SU-DHL-6 (cell line): Measurements from ENCODE around the gene NOBOX.

Source experiments
- H2AFZ ChIP-seq: fragments of 200-600 bp; sonication (generic); 2 replicates; pipeline ENCODE4 v1.6.1; 2014; ENCODE audit warnings: low read depth, mild to moderate bottlenecking, moderate library complexity, mixed read lengths, antibody characterized with exemption, low read length; ENCODE audit not compliant: severe bottlenecking
- H3F3A ChIP-seq: fragments of 200-600 bp; shearing (Covaris generic); 2 replicates; pipeline ENCODE4 v1.6.0; 2016; ENCODE audit warnings: antibody characterized with exemption, mild to moderate bottlenecking; ENCODE audit not compliant: insufficient read depth
- H3K27ac ChIP-seq: fragments of 200-600 bp; sonication (generic); 2 replicates; pipeline ENCODE4 v1.5.1; 2016; ENCODE audit warnings: low read depth, mild to moderate bottlenecking, low read length, moderate library complexity, mixed read lengths
- H3K27me3 ChIP-seq: fragments of 200-600 bp; sonication (generic), shearing (Covaris generic); 2 replicates; pipeline ENCODE4 v1.6.0; 2014; ENCODE audit warnings: mild to moderate bottlenecking, low read length
- H3K36me3 ChIP-seq: fragments of 200-600 bp; sonication (generic); 2 replicates; pipeline ENCODE4 v1.6.1; 2014; ENCODE audit warnings: mild to moderate bottlenecking, low read length, mixed read lengths
- H3K4me2 ChIP-seq: fragments of 300-600, 200-600 bp; shearing (Covaris generic), sonication (generic); 2 replicates; pipeline ENCODE4 v1.6.0; 2014; ENCODE audit warnings: low read length, low read depth, mild to moderate bottlenecking; ENCODE audit not compliant: poor library complexity, severe bottlenecking
- H3K4me3 ChIP-seq: fragments of 200-600 bp; sonication (generic); 2 replicates; pipeline ENCODE4 v1.5.1; 2014; ENCODE audit warnings: antibody characterized with exemption, low read length, mild to moderate bottlenecking, mixed read lengths; ENCODE audit not compliant: insufficient read depth, poor library complexity, severe bottlenecking
- H3K79me2 ChIP-seq: fragments of 200-600 bp; sonication (generic); 2 replicates; pipeline ENCODE4 v1.6.1; 2014; ENCODE audit warnings: mild to moderate bottlenecking, low read length, moderate library complexity; ENCODE audit not compliant: insufficient read depth
- H3K9ac ChIP-seq: fragments of 200-600 bp; sonication (generic); 2 replicates; pipeline ENCODE4 v1.7.0; 2014; ENCODE audit warnings: mild to moderate bottlenecking, low read length
- H3K9me2 ChIP-seq: fragments of 200-600 bp; sonication (generic); replicated peaks from 2 replicates; pipeline ENCODE4 v1.6.1; 2014; ENCODE audit warnings: low read length; ENCODE audit not compliant: insufficient read depth
- H3K9me3 ChIP-seq: fragments of 200-600 bp; sonication (generic); 2 replicates; pipeline ENCODE4 v1.6.1; 2014; ENCODE audit warnings: low read length, mixed read lengths; ENCODE audit not compliant: insufficient read depth
- H4K20me1 ChIP-seq: fragments of 200-600 bp; sonication (generic); 2 replicates; pipeline ENCODE4 v1.6.1; 2014; ENCODE audit warnings: low read depth, mild to moderate bottlenecking, antibody characterized with exemption, low read length, moderate library complexity, mixed read lengths
- EZH2phosphoT487 ChIP-seq: fragments of 200-600 bp; sonication (generic), shearing (Covaris generic); conservative IDR thresholded peaks from 2 replicates; pipeline ENCODE4 v1.6.1; 2018; ENCODE audit warnings: mild to moderate bottlenecking, antibody characterized with exemption, low read length, moderate library complexity, mixed read lengths
- TF ChIP-seq, protein P1 (sequence below): fragments of 200-600 bp; sonication (generic); IDR thresholded peaks from one replicate; pipeline ENCODE4 v1.5.1; 2017; ENCODE audit warnings: antibody characterized with exemption, mild to moderate bottlenecking, low read length, moderate library complexity; ENCODE audit not compliant: insufficient read depth, poor library complexity, severe bottlenecking

NOBOX gene

DNA sequence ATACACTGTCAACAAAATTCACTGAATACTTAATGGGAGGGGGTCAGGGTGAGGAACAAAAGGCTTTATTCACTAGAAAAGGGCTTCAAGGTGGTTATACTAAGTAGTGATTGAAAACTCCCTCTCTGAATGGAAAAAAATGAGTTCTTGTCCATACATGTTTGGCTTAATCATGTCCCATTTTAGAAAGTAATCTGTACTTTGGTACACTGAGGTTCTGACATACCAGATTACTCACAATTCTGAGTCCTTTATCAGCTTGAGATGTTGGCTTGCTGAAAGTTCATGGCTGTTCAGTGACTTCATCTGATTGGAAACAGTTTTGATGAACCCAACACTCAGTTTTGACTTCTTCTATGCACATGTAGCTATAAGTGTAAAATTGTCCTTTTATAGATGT, 12.8 kb upstream of the NOBOX start:
- Histone ChIP-seq H3K4me3 (no peak overlapping the region), H3K9me2 (no peaks in the 10 kb centered on the region), H3K9me3 (no peaks in the 10 kb centered on the region), H2AFZ (no peak overlapping the region), H3K27ac (no peak overlapping the region), H3K9ac (no peak overlapping the region), H3K36me3 (no peaks in the 10 kb centered on the region), H4K20me1 (no peaks in the 10 kb centered on the region), H3K79me2 (no peaks in the 10 kb centered on the region), H3K27me3 (no peaks in the 10 kb centered on the region), H3K4me2 (no peak overlapping the region), H3F3A (no peaks in the 10 kb centered on the region)
- TF ChIP-seq EZH2phosphoT487: no peak
- TF ChIP-seq, protein P1, sequence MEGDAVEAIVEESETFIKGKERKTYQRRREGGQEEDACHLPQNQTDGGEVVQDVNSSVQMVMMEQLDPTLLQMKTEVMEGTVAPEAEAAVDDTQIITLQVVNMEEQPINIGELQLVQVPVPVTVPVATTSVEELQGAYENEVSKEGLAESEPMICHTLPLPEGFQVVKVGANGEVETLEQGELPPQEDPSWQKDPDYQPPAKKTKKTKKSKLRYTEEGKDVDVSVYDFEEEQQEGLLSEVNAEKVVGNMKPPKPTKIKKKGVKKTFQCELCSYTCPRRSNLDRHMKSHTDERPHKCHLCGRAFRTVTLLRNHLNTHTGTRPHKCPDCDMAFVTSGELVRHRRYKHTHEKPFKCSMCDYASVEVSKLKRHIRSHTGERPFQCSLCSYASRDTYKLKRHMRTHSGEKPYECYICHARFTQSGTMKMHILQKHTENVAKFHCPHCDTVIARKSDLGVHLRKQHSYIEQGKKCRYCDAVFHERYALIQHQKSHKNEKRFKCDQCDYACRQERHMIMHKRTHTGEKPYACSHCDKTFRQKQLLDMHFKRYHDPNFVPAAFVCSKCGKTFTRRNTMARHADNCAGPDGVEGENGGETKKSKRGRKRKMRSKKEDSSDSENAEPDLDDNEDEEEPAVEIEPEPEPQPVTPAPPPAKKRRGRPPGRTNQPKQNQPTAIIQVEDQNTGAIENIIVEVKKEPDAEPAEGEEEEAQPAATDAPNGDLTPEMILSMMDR: no peak

DNA sequence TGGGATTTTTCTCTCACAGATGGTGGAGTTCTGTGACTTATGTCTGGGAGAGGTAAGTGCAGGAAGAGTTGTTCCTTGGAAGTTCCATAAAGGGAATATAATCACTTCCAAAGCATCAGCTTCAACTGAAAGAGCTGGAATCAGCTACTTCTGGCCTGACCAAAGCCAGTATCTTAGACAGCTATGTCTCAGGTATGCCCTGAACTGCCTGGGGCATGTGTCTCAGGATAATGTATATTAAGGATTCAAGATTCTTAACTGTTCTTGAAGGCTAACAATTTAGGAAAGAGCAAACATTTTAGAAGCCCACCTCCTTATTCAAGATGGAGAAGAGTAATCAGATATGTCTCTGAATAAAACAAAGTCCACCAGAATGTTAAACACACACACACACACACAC, 12.4 kb upstream of the NOBOX start:
- Histone ChIP-seq H3K27ac (no peak overlapping the region), H4K20me1 (no peaks in the 10 kb centered on the region), H3K9me2 (no peaks in the 10 kb centered on the region), H3K4me3 (no peak overlapping the region), H3K36me3 (no peaks in the 10 kb centered on the region), H2AFZ (no peak overlapping the region), H3K79me2 (no peaks in the 10 kb centered on the region), H3K4me2 (no peak overlapping the region), H3K9me3 (no peaks in the 10 kb centered on the region), H3K9ac (no peak overlapping the region), H3F3A (no peaks in the 10 kb centered on the region), H3K27me3 (no peaks in the 10 kb centered on the region)
- no peak for TF ChIP-seq EZH2phosphoT487
- TF ChIP-seq, protein P1: no peak

DNA sequence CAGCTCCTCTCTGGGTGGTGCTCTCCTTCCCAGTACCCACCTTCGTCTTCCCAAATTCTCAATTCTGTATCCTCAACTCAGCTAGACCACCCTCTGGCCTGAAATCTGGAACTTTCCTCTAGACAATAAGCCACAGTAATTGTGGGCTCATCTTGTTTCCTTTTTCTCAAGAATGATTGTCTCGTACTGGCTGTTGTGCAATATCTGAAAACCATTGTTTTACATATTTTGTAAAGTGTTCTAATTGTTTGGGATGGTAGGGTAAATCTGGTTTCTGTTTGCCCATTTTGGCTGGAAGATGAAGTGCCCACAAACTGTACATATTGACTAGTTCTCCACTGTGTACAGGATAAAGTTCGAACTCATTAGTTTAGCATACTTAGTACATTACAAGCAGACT, 11.3 kb upstream of the NOBOX start:
- H4K20me1 ChIP-seq: no peaks in the 10 kb centered on the region
- no peak overlapping the region for H3K27ac ChIP-seq
- H2AFZ ChIP-seq: no peak overlapping the region
- no peak overlapping the region for H3K4me2 ChIP-seq
- no peaks in the 10 kb centered on the region for H3F3A ChIP-seq
- no peak overlapping the region for H3K4me3 ChIP-seq
- H3K9ac ChIP-seq: no peak overlapping the region
- TF ChIP-seq, protein P1: no peak
- TF ChIP-seq EZH2phosphoT487: no peak
- H3K36me3 ChIP-seq: no peaks in the 10 kb centered on the region
- H3K9me3 ChIP-seq: no peaks in the 10 kb centered on the region
- H3K9me2 ChIP-seq: no peaks in the 10 kb centered on the region
- no peaks in the 10 kb centered on the region for H3K27me3 ChIP-seq
- H3K79me2 ChIP-seq: no peaks in the 10 kb centered on the region

DNA sequence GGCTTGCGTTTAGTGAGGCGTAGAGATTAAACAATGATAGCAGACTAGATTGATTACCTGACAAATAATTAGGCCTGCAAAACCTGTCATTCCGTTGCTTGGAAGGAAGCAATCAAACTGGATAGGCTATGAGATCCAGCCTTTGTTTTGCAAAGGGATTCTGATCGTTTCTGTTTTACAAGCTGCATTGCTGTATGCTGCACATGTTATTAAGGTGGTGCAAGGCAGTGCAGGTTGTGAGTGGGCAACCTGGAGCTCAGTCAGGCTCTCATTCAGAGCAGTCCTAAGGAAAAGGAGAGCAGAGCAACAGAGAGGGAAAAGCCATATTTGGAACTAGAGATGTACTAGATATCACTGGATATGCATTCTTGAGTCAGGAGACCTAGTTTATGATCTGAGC, 6.9 kb upstream of the NOBOX start:
- Histone ChIP-seq H3K79me2 (no peaks in the 10 kb centered on the region), H3K4me3 (no peak overlapping the region), H2AFZ (no peak overlapping the region), H3F3A (no peaks in the 10 kb centered on the region), H3K9ac (no peak overlapping the region), H4K20me1 (no peaks in the 10 kb centered on the region), H3K27me3 (no peaks in the 10 kb centered on the region), H3K27ac (no peak overlapping the region), H3K4me2 (no peak overlapping the region), H3K9me3 (no peaks in the 10 kb centered on the region), H3K36me3 (no peaks in the 10 kb centered on the region), H3K9me2 (no peaks in the 10 kb centered on the region)
- TF ChIP-seq, protein P1: no peak
- no peak for TF ChIP-seq EZH2phosphoT487
